Hematopoietic multipotent progenitor cell treated with erythropoietin and hydrocortisone succinate and interleukin-3 and kit ligand, for 8 days (in vitro differentiated cells): ENCODE measurements around the gene TBRG1.

Experiments used
- DNase-seq: peaks from one replicate; pipeline ENCODE4 v3.0.0-alpha.2; 2015

TBRG1 gene

GRCh38 chr11:124667601-124668000 is 44.9 kb downstream of the TBRG1 start:
- DNase-seq: peak; percentile 9

- peak; percentile 54 for DNase-seq
Observed at GRCh38 chr11:124669193-124669592, 46.5 kb downstream of the TBRG1 start.

- DNase-seq: peak; percentile 70
Observed at GRCh38 chr11:124670732-124671131, 48.1 kb downstream of the TBRG1 start.

- peak; percentile 10 for DNase-seq
Observed at GRCh38 chr11:124672536-124673215, 50.0 kb downstream of the TBRG1 start.

- peak; percentile 92 for DNase-seq
Observed at GRCh38 chr11:124673333-124674167, 50.9 kb downstream of the TBRG1 start, which contains the start of the genes SIAE and SPA17. TSS of gene SIAE (minus strand) at chr11:124673739. CDS start at chr11:124673708, 31 bp downstream. TSS of gene SPA17 (plus strand) at chr11:124673904. CDS start at chr11:124675265, 1,361 bp downstream.

DNA sequence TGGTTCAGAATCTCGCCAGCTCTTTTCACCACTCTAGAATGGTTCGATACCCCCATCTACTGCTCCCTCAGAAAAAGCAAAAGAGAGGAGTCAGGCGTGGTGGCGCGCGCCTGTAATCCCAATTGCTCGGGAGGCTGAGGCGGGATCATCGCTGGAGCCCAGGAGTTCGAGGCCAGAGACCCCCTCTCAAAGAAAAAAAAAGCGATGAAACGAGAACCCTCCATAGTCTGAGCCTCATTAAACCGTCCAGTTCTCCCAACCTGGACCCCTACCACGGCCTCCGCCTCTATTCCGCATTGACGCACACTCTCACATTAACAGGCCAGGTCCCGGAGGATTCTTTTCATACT is 51.5 kb downstream of the TBRG1 start:
- DNase-seq: no peak

DNA sequence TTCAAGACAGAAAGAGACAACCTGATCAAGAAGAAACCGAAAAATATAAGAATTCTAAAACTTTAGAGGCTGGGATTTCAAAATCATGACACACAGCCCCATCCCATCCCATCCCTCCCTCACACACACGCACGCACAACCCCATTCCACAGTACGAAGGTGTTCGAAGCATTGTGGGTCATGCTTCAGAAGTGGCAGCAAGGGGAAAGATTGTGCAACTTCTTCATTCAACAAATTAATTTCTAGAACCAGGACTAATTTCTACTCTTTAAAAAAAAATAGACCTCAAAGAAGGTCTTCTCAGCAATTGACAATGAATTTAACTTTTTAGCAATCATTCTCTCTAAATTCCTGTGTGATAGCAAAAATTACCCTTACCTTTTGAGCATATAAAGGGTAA is 51.9 kb downstream of the TBRG1 start:
- DNase-seq: no peak

GRCh38 chr11:124676386-124676785 is 53.7 kb downstream of the TBRG1 start:
- DNase-seq: no peak

GRCh38 chr11:124678416-124678815 is 55.8 kb downstream of the TBRG1 start:
- no peak for DNase-seq

DNA sequence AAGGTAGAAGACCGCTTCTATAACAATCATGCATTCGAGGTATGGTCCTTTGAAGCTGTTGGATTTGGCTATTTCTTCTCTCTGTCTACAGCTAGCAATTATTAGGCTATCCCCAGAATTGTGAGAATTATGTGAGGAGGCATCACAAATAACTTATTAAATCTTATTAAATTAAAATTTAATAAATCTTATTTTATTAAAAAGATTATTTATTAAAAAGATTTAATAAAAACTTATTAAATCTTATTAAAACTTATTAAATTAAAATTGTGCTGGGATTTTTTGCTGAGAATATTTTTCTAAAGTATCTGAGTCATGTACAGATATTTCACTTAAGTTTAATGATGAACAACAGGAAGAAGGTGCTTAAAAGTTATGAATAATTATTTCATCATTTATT is 58.8 kb downstream of the TBRG1 start:
- no peak for DNase-seq

DNA sequence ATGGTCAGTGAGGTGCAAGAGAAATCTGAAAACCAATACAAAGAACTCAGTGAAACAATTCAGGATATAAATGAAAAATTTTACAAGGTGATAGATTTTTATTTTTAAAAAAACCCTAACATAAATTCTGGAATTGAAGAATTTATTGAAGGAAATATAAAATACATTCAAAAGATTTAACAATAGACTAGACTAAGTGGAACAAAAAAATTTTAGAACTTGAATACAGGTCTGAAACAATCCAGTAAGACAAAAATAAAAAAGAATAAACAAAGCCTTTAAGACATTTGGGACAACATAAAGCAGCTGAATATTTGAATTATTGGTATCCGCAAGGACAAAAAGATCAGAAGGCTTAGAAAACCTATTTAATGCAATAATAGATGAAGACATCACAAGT is 59.8 kb downstream of the TBRG1 start:
- DNase-seq: no peak
